PC-9 (cell line): Measurements from ENCODE around the gene RTN4RL1.

ENCODE experiments used
- EZH2 ChIP-seq: fragments of 200-600 bp; sonication (generic); IDR thresholded peaks from 2 replicates; pipeline ENCODE4 v1.8.0; 2017; ENCODE audit warnings: antibody characterized with exemption, low read depth
- TF ChIP-seq, protein P1 (sequence below): fragments of 200-600 bp; sonication (generic); conservative IDR thresholded peaks from 2 replicates; pipeline ENCODE4 v1.6.1; 2017; ENCODE audit warnings: mixed run types, antibody characterized with exemption, mild to moderate bottlenecking, moderate library complexity

DNA sequence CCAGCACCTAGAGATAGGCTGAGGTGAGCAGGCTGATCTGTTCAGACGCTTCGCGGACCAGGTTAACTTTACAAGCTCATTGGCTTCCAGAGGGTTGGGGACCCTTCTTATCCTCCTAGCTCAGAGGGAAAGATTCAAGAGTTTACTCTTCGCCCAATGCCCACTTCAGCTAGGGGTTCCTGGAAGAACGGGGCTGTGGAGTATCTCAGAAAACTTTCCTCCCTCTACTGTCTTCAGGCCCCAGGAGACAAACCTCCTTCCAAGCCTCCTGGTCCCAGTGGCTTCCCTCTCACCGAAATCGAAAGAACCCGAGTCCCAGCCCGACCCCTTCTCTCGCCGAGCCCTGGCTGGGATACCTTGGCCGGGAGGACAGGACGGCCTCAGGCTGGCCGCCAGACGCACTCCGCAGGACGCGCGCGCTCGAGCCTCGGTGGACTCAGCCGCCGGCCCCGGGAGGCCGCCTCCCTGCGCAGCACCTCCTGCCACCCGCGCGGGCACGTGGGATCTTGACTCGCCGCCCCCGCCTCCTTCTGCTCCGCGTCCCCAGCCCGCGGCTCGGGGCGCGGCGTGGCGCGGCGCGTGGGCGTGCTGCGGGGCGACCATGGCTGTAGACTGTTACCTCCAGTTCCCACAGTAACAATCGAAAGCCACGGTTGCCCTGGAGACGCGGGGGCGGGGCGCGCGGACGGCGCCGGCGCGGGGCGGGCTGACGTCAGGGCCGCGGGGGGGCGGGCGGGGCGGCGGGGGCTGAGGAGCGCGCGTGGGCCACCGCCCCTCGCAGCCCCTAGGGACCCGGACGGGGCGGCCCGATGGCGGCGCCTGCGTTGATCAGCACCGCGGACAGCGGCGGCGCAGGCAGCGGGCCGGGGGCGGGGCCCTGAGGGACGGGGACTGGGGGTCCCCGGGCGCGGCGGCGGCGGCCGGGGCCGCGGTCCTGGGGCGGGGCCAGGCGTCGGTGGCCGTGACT is 24.5 kb upstream of the RTN4RL1 start:
- TF ChIP-seq, protein P1, sequence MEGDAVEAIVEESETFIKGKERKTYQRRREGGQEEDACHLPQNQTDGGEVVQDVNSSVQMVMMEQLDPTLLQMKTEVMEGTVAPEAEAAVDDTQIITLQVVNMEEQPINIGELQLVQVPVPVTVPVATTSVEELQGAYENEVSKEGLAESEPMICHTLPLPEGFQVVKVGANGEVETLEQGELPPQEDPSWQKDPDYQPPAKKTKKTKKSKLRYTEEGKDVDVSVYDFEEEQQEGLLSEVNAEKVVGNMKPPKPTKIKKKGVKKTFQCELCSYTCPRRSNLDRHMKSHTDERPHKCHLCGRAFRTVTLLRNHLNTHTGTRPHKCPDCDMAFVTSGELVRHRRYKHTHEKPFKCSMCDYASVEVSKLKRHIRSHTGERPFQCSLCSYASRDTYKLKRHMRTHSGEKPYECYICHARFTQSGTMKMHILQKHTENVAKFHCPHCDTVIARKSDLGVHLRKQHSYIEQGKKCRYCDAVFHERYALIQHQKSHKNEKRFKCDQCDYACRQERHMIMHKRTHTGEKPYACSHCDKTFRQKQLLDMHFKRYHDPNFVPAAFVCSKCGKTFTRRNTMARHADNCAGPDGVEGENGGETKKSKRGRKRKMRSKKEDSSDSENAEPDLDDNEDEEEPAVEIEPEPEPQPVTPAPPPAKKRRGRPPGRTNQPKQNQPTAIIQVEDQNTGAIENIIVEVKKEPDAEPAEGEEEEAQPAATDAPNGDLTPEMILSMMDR: no peak
- no peak for TF ChIP-seq EZH2
